PC-9 (cell line): ENCODE data around the gene FOXN3. TPM values are rescaled to one million over a fixed set of nuclear protein-coding genes. Genes with fewer than 3 reads are reported as not detected.

ENCODE experiments used
- BruUV-seq: library from RNA; stranded (reverse); fragments of 400-500 nt; replicated peaks from 2 replicates; lab custom pipeline; 2021; lab: Mats Ljungman, UMichigan
- CTCF ChIA-PET: fragments of 300-600 bp; sonication (Branson Sonifier 250); formaldehyde crosslinking; loops from one replicate; lab custom pipeline; 2022; ENCODE audit warnings: antibody characterized with exemption; lab: Charles Lee
- POLR2A ChIA-PET: fragments of 300-600 bp; sonication (Branson Sonifier 250); formaldehyde crosslinking; loops from one replicate; lab custom pipeline; 2022; ENCODE audit warnings: antibody characterized with exemption; ENCODE audit not compliant: unreplicated experiment; lab: Charles Lee
- DNase-seq, 2 experiments: peaks; one replicate each; pipeline versions ENCODE4 v3.0.0 to v3.0.0-alpha.2; 2015 to 2022; ENCODE audit warnings: mixed read lengths in 1 of 2
- H2AFZ ChIP-seq: fragments of 200-600 bp; sonication (generic); 2 replicates; pipeline ENCODE4 v1.8.1; 2017; ENCODE audit warnings: antibody characterized with exemption
- H3F3A ChIP-seq: fragments of 200-600 bp; sonication (generic); 2 replicates; pipeline ENCODE4 v1.8.1; 2017; ENCODE audit warnings: antibody characterized with exemption, mild to moderate bottlenecking, low read depth; ENCODE audit not compliant: insufficient read depth
- H3K27ac ChIP-seq: fragments of 200-600 bp; sonication (generic); 2 replicates; pipeline ENCODE4 v1.6.1; 2016; ENCODE audit warnings: mixed run types
- H3K27me3 ChIP-seq: fragments of 200-600 bp; sonication (generic); 2 replicates; pipeline ENCODE4 v1.6.1; 2016; ENCODE audit warnings: low read depth, mixed run types; ENCODE audit not compliant: insufficient read depth
- H3K36me3 ChIP-seq: fragments of 200-600 bp; sonication (generic); 2 replicates; pipeline ENCODE4 v1.6.1; 2016; ENCODE audit warnings: low read depth, mixed run types
- H3K4me1 ChIP-seq: fragments of 200-600 bp; sonication (generic); replicated peaks from 2 replicates; pipeline ENCODE4 v1.6.1; 2016; ENCODE audit warnings: mixed run types; ENCODE audit not compliant: insufficient read depth
- H3K4me2 ChIP-seq: fragments of 200-600 bp; sonication (generic); 2 replicates; pipeline ENCODE4 v1.6.1; 2017; ENCODE audit warnings: mixed run types
- H3K4me3 ChIP-seq: fragments of 200-600 bp; sonication (generic); 2 replicates; pipeline ENCODE4 v1.6.1; 2016; ENCODE audit warnings: mixed run types
- H3K79me2 ChIP-seq: fragments of 200-600 bp; sonication (generic); 2 replicates; pipeline ENCODE4 v1.6.1; 2017; ENCODE audit warnings: low read depth, mixed run types
- H3K9me2 ChIP-seq: fragments of 200-600 bp; sonication (generic); 2 replicates; pipeline ENCODE4 v1.8.1; 2017; ENCODE audit warnings: mild to moderate bottlenecking; ENCODE audit not compliant: insufficient read depth
- H3K9me3 ChIP-seq: fragments of 200-600 bp; sonication (generic); 2 replicates; pipeline ENCODE4 v1.8.1; 2016; ENCODE audit warnings: low read depth; ENCODE audit not compliant: insufficient read depth
- H4K20me1 ChIP-seq: fragments of 200-600 bp; sonication (generic); 2 replicates; pipeline ENCODE4 v1.8.1; 2017; ENCODE audit not compliant: insufficient read depth
- EZH2 ChIP-seq: fragments of 200-600 bp; sonication (generic); IDR thresholded peaks from 2 replicates; pipeline ENCODE4 v1.8.0; 2017; ENCODE audit warnings: antibody characterized with exemption, low read depth
- intact Hi-C: fragments of 100-400 bp; cut with micrococcal nuclease; formaldehyde crosslinking; loops from one replicate; pipeline ENCODE4 v1.10.0; 2022; ENCODE audit not compliant: unreplicated experiment
- total RNA-seq: library from RNA; stranded (reverse); gene quantifications from 2 replicates; pipeline ENCODE4 v1.2.3, GENCODE V29; 2021
- TF ChIP-seq, protein P1 (sequence below): fragments of 200-600 bp; sonication (generic); conservative IDR thresholded peaks from 2 replicates; pipeline ENCODE4 v1.6.1; 2017; ENCODE audit warnings: mixed run types, antibody characterized with exemption, mild to moderate bottlenecking, moderate library complexity

FOXN3 gene
- total RNA-seq, 1 experiment from 2014 or later, result 4.2 TPM

DNA sequence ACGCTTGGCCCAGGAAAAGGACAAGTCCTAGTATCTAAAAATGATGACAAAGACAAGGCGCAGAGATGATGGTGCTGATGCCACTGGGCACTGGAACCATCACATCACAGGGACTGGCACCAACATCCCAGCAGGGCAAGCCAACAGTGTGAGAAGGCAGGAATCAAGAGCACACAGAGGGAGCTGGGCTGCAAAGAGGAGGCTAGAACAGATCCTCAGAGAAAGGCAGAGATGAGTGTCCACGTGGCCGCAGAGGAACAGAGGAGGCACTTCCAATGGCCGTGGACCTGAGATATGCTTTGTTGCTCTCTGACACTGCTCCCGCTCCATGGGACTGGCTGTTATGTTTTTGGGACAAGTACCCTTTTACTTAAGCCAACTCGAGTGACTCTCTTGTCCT, 17.9 kb downstream of the FOXN3 start:
- Histone ChIP-seq H3K9me2 (no peaks in the 10 kb centered on the region), H3K4me3 (no peak overlapping the region), H3K36me3 (no peaks in the 10 kb centered on the region), H3F3A (no peaks in the 10 kb centered on the region), H3K9me3 (no peaks in the 10 kb centered on the region), H3K79me2 (no peaks in the 10 kb centered on the region), H4K20me1 (no peaks in the 10 kb centered on the region), H3K27me3 (peaks cover 53% of the 10 kb centered on the region), H2AFZ (no peak overlapping the region), H3K4me1 (no peaks in the 10 kb centered on the region), H3K27ac (no peak overlapping the region), H3K4me2 (no peak overlapping the region)
- CTCF ChIA-PET, result no interaction called here
- BruUV-seq, result no TSS peak
- DNase-seq, result no peak
- intact Hi-C loops, result no loop called here
- POLR2A ChIA-PET, result no interaction called here
- TF ChIP-seq EZH2, result no peak
- TF ChIP-seq, protein P1, sequence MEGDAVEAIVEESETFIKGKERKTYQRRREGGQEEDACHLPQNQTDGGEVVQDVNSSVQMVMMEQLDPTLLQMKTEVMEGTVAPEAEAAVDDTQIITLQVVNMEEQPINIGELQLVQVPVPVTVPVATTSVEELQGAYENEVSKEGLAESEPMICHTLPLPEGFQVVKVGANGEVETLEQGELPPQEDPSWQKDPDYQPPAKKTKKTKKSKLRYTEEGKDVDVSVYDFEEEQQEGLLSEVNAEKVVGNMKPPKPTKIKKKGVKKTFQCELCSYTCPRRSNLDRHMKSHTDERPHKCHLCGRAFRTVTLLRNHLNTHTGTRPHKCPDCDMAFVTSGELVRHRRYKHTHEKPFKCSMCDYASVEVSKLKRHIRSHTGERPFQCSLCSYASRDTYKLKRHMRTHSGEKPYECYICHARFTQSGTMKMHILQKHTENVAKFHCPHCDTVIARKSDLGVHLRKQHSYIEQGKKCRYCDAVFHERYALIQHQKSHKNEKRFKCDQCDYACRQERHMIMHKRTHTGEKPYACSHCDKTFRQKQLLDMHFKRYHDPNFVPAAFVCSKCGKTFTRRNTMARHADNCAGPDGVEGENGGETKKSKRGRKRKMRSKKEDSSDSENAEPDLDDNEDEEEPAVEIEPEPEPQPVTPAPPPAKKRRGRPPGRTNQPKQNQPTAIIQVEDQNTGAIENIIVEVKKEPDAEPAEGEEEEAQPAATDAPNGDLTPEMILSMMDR, result no peak

DNA sequence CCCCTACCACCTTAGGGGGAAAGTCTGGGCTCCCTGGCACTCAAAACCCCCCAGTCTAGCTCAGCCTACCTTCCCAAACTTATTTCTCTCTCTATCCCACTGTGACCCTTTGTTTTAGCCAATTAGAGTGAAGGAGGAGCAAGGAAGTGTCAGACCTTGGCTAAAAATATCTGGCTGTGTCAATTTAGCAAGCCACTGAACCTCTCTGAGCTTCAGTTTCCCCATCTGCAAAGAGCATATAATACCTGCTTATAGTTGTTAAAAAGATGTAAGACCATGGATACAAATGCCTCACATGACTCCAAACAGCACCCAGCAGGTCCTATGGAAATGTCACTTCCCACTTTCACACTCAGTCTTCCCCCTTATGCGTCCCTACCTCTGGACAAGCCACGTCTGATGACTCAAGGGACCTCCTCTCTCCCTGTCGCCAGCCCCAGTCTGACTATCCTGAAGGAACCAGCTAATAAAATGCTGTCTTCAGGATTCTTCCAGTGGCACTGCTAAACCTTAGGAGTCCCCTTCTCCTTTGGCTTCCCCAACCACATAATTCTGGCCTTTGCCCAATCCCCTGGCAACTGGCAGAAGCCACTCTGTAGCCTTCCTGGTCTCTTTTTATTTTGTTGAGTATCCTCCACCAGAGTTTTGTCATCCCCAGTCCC, 19.3 kb downstream of the FOXN3 start:
- H3K27me3 ChIP-seq, result peaks cover 52% of the 10 kb centered on the region
- H3K9me2 ChIP-seq, result no peaks in the 10 kb centered on the region
- H3F3A ChIP-seq, result no peaks in the 10 kb centered on the region
- TF ChIP-seq, protein P1, result no peak
- TF ChIP-seq EZH2, result no peak
- BruUV-seq, result no TSS peak
- no peak for DNase-seq
- no peaks in the 10 kb centered on the region for H3K4me1 ChIP-seq
- H3K36me3 ChIP-seq, result no peaks in the 10 kb centered on the region
- H3K79me2 ChIP-seq, result no peaks in the 10 kb centered on the region
- no peak overlapping the region for H3K4me2 ChIP-seq
- ChIA-PET CTCF (no interaction called here), POLR2A (no interaction called here)
- H4K20me1 ChIP-seq, result no peaks in the 10 kb centered on the region
- H3K27ac ChIP-seq, result no peak overlapping the region
- H3K4me3 ChIP-seq, result no peak overlapping the region
- no peaks in the 10 kb centered on the region for H3K9me3 ChIP-seq
- no peak overlapping the region for H2AFZ ChIP-seq
- intact Hi-C loops, result no loop called here

DNA sequence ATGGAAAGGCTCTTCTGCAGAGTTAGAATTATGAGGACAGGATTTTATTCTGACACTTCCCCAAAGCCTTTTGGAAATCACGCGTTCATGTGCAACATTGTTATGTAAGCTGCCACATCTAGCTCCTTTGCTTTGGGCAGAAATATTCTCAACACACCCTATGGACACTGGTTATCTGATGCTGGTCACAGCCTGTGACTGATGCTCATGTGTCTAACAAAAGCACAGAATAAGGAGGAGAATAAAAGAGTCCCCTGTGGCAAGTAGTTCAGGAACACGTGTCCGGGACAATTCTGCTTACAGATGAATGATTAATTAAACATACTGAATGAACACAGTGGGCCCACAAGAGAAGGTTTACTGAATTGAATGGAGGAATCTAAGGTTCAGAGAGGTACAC, 22.1 kb downstream of the FOXN3 start:
- H4K20me1 ChIP-seq, result no peaks in the 10 kb centered on the region
- no peaks in the 10 kb centered on the region for H3K4me1 ChIP-seq
- ChIA-PET CTCF (no interaction called here), POLR2A (no interaction called here)
- peaks cover 42% of the 10 kb centered on the region; the same call in 1 of the 2 replicates for H3K27me3 ChIP-seq
- no peak for DNase-seq
- H2AFZ ChIP-seq, result no peak overlapping the region
- intact Hi-C loops, result no loop called here
- no peaks in the 10 kb centered on the region for H3K9me3 ChIP-seq
- no peaks in the 10 kb centered on the region for H3F3A ChIP-seq
- H3K4me3 ChIP-seq, result no peak overlapping the region
- no peaks in the 10 kb centered on the region for H3K36me3 ChIP-seq
- no peaks in the 10 kb centered on the region for H3K9me2 ChIP-seq
- H3K4me2 ChIP-seq, result no peak overlapping the region
- no peaks in the 10 kb centered on the region for H3K79me2 ChIP-seq
- TF ChIP-seq EZH2, result no peak
- TF ChIP-seq, protein P1, result no peak
- BruUV-seq, result no TSS peak
- no peak overlapping the region for H3K27ac ChIP-seq
